Measurements from ENCODE around the gene MAP7D3.

MAP7D3 gene

DNA sequence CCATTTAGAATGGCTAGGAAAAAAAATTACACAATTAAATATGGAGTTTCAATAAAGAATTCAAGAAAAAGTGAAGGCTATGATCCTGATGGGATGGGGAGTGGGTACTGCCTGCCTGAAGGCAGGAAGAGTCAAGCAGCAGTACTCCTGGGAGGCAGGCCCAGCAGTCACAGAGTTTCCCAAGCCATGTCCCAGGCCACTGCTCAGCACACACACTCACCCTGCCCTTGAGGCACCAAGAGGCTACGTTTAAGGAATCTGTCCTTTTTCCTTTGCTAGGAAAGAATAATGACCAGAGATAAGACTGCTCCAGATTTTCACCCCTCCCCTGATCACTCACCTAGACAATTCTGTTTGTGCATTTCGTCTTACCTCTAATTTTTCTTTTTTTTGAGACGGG is 30.2 kb downstream of the MAP7D3 start (continued):
- TF ChIP-seq, protein P1, sequence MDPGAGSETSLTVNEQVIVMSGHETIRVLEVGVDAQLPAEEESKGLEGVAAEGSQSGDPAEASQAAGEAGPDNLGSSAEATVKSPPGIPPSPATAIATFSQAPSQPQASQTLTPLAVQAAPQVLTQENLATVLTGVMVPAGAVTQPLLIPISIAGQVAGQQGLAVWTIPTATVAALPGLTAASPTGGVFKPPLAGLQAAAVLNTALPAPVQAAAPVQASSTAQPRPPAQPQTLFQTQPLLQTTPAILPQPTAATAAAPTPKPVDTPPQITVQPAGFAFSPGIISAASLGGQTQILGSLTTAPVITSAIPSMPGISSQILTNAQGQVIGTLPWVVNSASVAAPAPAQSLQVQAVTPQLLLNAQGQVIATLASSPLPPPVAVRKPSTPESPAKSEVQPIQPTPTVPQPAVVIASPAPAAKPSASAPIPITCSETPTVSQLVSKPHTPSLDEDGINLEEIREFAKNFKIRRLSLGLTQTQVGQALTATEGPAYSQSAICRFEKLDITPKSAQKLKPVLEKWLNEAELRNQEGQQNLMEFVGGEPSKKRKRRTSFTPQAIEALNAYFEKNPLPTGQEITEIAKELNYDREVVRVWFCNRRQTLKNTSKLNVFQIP (CRISPR knock-in tag; IDR thresholded peaks at IDR 0.05; ENCODE audit: borderline replicate concordance, low read depth) = no peak

DNA sequence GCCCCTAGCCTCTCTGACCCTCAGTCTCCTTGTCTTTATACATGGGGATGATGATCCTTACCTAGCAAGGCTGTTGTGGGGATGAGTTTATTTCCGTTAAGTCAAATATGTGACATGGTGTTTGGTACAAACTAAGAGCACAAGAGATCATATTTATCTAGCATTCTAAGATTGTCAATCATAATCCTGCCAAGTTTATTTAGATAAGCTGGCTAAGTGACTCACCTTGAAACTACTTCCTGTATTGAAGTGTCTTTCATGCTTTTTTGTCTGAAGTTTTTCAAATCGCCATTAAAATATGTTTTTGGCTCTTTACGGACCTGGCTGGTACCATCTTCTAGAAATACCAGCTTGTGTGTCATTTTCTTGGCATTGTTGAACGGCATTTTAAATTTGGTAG is 30.7 kb downstream of the MAP7D3 start:
- no peak for ATAC-seq
- no peak for TF ChIP-seq TOX (CRISPR knock-in tag; IDR thresholded peaks at IDR 0.05; ENCODE audit: borderline replicate concordance)
- TF ChIP-seq ARNTL (CRISPR knock-in tag; IDR thresholded peaks at IDR 0.05; ENCODE audit: borderline replicate concordance, low read depth) = no peak
- no peak for TF ChIP-seq PATZ1 (CRISPR knock-in tag; IDR thresholded peaks at IDR 0.05; ENCODE audit: borderline replicate concordance)
- TF ChIP-seq ZFP30 (CRISPR knock-in tag; IDR thresholded peaks at IDR 0.05) = no peak
- TF ChIP-seq ISL1 (CRISPR knock-in tag; IDR thresholded peaks at IDR 0.05) = no peak
- TF ChIP-seq CSDC2 (CRISPR knock-in tag; IDR thresholded peaks at IDR 0.05) = no peak

- TF ChIP-seq ZNF70 (CRISPR knock-in tag; IDR thresholded peaks at IDR 0.05) (no peak), TSHZ2 (CRISPR knock-in tag; IDR thresholded peaks at IDR 0.05) (no peak), CREB5 (CRISPR knock-in tag; IDR thresholded peaks at IDR 0.05; ENCODE audit: low read depth) (no peak), PPARA (CRISPR knock-in tag; IDR thresholded peaks at IDR 0.05; ENCODE audit: borderline replicate concordance) (no peak), SNAI2 (CRISPR knock-in tag; IDR thresholded peaks at IDR 0.05) (no peak), RARB (CRISPR knock-in tag; IDR thresholded peaks at IDR 0.05) (no peak)
- ATAC-seq = no peak
Observed at GRCh38 chrX:136219893-136220292, 31.3 kb downstream of the MAP7D3 start.

- no peak for ATAC-seq
- no peak for TF ChIP-seq ARNTL (CRISPR knock-in tag; IDR thresholded peaks at IDR 0.05; ENCODE audit: borderline replicate concordance, low read depth)
- TF ChIP-seq TSHZ2 (CRISPR knock-in tag; IDR thresholded peaks at IDR 0.05) = no peak
- TF ChIP-seq CREB5 (CRISPR knock-in tag; IDR thresholded peaks at IDR 0.05; ENCODE audit: low read depth) = no peak
- no peak for TF ChIP-seq CSRNP3 (CRISPR knock-in tag; IDR thresholded peaks at IDR 0.05)
- no peak for TF ChIP-seq ZFP3 (CRISPR knock-in tag; IDR thresholded peaks at IDR 0.05)
- TF ChIP-seq ZFP30 (CRISPR knock-in tag; IDR thresholded peaks at IDR 0.05) = no peak
- TF ChIP-seq ZC3H10 (CRISPR knock-in tag; IDR thresholded peaks at IDR 0.05) = no peak
- TF ChIP-seq TCF4 (CRISPR knock-in tag; IDR thresholded peaks at IDR 0.05; ENCODE audit: borderline replicate concordance) = no peak
- no peak for TF ChIP-seq CSDC2 (CRISPR knock-in tag; IDR thresholded peaks at IDR 0.05)
- TF ChIP-seq, protein P1 (CRISPR knock-in tag; IDR thresholded peaks at IDR 0.05; ENCODE audit: borderline replicate concordance, low read depth) = no peak
- TF ChIP-seq SNAI2 (CRISPR knock-in tag; IDR thresholded peaks at IDR 0.05) = no peak
- no peak for TF ChIP-seq BACH2 (CRISPR knock-in tag; IDR thresholded peaks at IDR 0.05; ENCODE audit: borderline replicate concordance)
Observed at GRCh38 chrX:136215559-136215958, 35.6 kb downstream of the MAP7D3 start.

All from SK-N-SH treated with all-trans-retinoic acid at 6 μM for 48 hours (cell line).